CD8-positive, alpha-beta memory T cell (primary cell): Measurements from ENCODE around the gene U2AF1. TPM values are rescaled to one million over a fixed set of nuclear protein-coding genes. Genes with fewer than 3 reads are reported as not detected.
"Not testable (repeated sequence)": the region's sequence is repeated elsewhere in the genome, so short reads cannot be mapped to it uniquely, and the experiment has no call there.

Source experiments
- CTCF ChIA-PET: fragments of 350-600 bp; sonication (Branson Sonifier 250); formaldehyde crosslinking; loops from one replicate; lab custom pipeline; 2021; ENCODE audit warnings: antibody characterized with exemption; lab: Charles Lee
- POLR2A ChIA-PET: fragments of 350-600 bp; sonication (Branson Sonifier 250); formaldehyde crosslinking; loops from one replicate; lab custom pipeline; 2021; ENCODE audit warnings: antibody characterized with exemption; lab: Charles Lee
- DNase-seq, 5 donors: peaks; one replicate each; pipeline versions ENCODE4 v3.0.0 to v3.0.0-alpha.2; 2020 to 2022; ENCODE audit warnings: mixed read lengths in 1 of 5
- H3K27ac ChIP-seq: one replicate; pipeline ENCODE4 v1.7.0; 2013; ENCODE audit warnings: low read depth, mild to moderate bottlenecking, low read length, moderate library complexity
- H3K27me3 ChIP-seq: 2 replicates; pipeline ENCODE4 v1.7.0; 2013; ENCODE audit warnings: low read length, mild to moderate bottlenecking; ENCODE audit not compliant: insufficient read depth, poor library complexity, severe bottlenecking
- H3K36me3 ChIP-seq: 2 replicates; pipeline ENCODE4 v1.7.0; 2013; ENCODE audit warnings: mild to moderate bottlenecking, low read length, moderate library complexity; ENCODE audit not compliant: insufficient read depth
- H3K4me1 ChIP-seq: 2 replicates; pipeline ENCODE4 v1.7.0; 2013; ENCODE audit warnings: mild to moderate bottlenecking, low read length, moderate library complexity; ENCODE audit not compliant: insufficient read depth
- H3K4me3 ChIP-seq: 2 replicates; pipeline ENCODE4 v1.7.0; 2013; ENCODE audit warnings: mild to moderate bottlenecking, low read length
- H3K9me3 ChIP-seq: 2 replicates; pipeline ENCODE4 v1.7.0; 2013; ENCODE audit warnings: mild to moderate bottlenecking, low read length
- H3K27ac Mint-ChIP-seq, 8 donors: one replicate each; pipeline ENCODE4 v1.8.0; 2020 to 2021; ENCODE audit warnings: mixed read lengths in 8 of 8, mild to moderate bottlenecking in 6 of 8, inconsistent platforms in 3 of 8, moderate library complexity in 3 of 8
- H3K27me3 Mint-ChIP-seq, 2 donors: one replicate each; pipeline ENCODE4 v1.8.0; 2020 to 2021; ENCODE audit warnings: mixed read lengths in 2 of 2, mild to moderate bottlenecking in 1 of 2, moderate library complexity in 1 of 2
- H3K36me3 Mint-ChIP-seq, 3 donors: one replicate each; pipeline ENCODE4 v1.8.0; 2020 to 2021; ENCODE audit warnings: mixed read lengths in 3 of 3, inconsistent platforms in 1 of 3, mild to moderate bottlenecking in 1 of 3
- H3K4me1 Mint-ChIP-seq, 3 donors: one replicate each; pipeline ENCODE4 v1.8.0; 2020 to 2021; ENCODE audit warnings: mixed read lengths in 3 of 3, inconsistent platforms in 1 of 3, mild to moderate bottlenecking in 1 of 3
- H3K4me3 Mint-ChIP-seq, 7 donors: one replicate each; pipeline ENCODE4 v1.8.0; 2020 to 2021; ENCODE audit warnings: mixed read lengths in 7 of 7, mild to moderate bottlenecking in 6 of 7, moderate library complexity in 4 of 7, inconsistent platforms in 2 of 7
- H3K9me3 Mint-ChIP-seq, 5 donors: one replicate each; pipeline ENCODE4 v1.8.0; 2020 to 2022; ENCODE audit warnings: mixed read lengths in 5 of 5, mild to moderate bottlenecking in 3 of 5, moderate library complexity in 2 of 5, inconsistent platforms in 1 of 5
- polyA plus RNA-seq: library from polyadenylated mRNA; unstranded; fragments of 300-500 nt; fragmentation: Illumina TruSeq; gene quantifications from one replicate; pipeline ENCODE4 v1.2.3, GENCODE V29; 2021
- total RNA-seq, 2 experiments: library from RNA; stranded (reverse); gene quantifications; one replicate each; pipeline ENCODE4 v1.2.3, GENCODE V29; 2021

U2AF1 gene
- total and polyA plus RNA-seq, 3 experiments from 2014 or later, result 15.0 to 58.0 (median 16.3) TPM

DNA sequence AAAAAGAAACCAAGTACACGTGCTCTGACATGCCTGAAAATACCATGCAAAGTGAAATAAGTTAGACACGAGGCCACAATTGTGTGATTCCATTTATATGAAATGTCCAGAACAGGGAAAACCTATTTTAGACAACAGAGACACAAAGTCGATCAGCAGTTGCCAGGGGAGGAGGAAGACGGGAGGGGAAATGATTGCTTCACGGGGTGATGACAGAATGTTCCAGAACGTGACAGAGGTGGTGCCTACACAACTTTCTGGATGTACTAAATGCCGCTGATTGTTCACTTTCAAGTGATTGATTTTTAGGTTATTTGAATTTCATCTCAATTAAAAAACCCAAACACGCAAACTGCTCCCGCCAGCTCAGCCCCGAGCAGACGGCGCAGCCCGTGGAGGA is 54.3 kb downstream of the U2AF1 start:
- not testable (repeated sequence) for H3K27me3 ChIP-seq, H3K4me1 ChIP-seq

GRCh38 chr21:43045876-43046821 is 61.2 kb downstream of the U2AF1 start:
- H3K4me1 ChIP-seq, H3K4me3 ChIP-seq, H3K36me3 Mint-ChIP-seq, CTCF ChIA-PET, H3K27ac ChIP-seq, POLR2A ChIA-PET, H3K36me3 ChIP-seq, DNase-seq, H3K27me3 ChIP-seq, H3K4me1 Mint-ChIP-seq, H3K9me3 Mint-ChIP-seq, H3K9me3 ChIP-seq, H3K27me3 Mint-ChIP-seq: not testable (repeated sequence)
- H3K27ac Mint-ChIP-seq, result peak overlapping the region in 1 of 8 donors; percentile 91
- peak overlapping the region in 2 of 7 donors; percentile 23 for H3K4me3 Mint-ChIP-seq

More for the DNA sequence above, 54.3 kb downstream of the U2AF1 start:
- POLR2A ChIA-PET, H3K27ac Mint-ChIP-seq, DNase-seq, CTCF ChIA-PET, H3K9me3 Mint-ChIP-seq, H3K36me3 ChIP-seq, H3K27me3 Mint-ChIP-seq, H3K36me3 Mint-ChIP-seq, H3K4me3 ChIP-seq, H3K9me3 ChIP-seq, H3K4me1 Mint-ChIP-seq, H3K4me3 Mint-ChIP-seq, H3K27ac ChIP-seq: not testable (repeated sequence)

DNA sequence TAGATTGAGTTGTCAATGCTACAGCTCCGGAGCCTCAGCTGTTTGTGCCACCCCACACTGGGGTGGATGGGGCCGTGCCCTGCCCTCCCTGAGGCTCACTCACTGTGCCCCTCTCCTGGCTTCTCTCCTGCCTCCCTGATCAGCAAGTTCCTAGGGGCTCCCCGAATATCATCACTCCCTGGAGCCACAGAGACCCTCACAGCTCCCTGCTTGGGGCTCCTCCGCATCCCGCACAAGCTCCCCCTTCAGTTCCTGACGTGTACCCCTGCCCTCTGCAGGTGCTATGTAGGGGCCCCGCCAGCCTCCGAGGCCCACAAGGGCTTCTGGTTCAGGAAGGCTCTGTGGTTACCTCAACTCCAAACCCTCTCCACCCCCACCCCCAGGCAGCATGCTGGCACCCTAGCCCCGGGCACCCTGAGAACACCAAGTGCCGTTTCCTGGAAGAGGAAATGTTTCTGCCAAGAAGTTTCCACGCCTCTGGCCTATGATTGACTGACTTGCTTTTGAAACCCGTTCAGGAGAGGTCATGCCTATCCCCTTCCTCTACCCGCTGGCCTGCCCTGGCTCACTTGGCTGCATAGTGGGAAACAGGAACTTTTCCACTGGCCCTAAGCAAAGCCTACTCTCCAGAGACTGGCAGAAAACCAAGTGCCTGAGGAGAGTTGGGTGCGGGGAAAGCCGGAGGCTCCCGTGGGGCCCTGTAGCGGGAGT is 62.0 kb downstream of the U2AF1 start:
- H3K27me3 Mint-ChIP-seq, H3K27me3 ChIP-seq, CTCF ChIA-PET, POLR2A ChIA-PET, H3K36me3 Mint-ChIP-seq, H3K4me1 ChIP-seq, H3K4me3 ChIP-seq, H3K36me3 ChIP-seq, H3K27ac ChIP-seq, H3K4me1 Mint-ChIP-seq, H3K9me3 Mint-ChIP-seq, H3K9me3 ChIP-seq: not testable (repeated sequence)
- Mint-ChIP-seq H3K27ac (peak overlapping the region in 6 of 8 donors; percentile 69 to 92 (median 76)), H3K4me3 (peak overlapping the region in 4 of 7 donors; percentile 57 to 78 (median 69))
- peak in 1 of 5 donors; percentile 17 for DNase-seq

GRCh38 chr21:43044547-43044946 is 62.8 kb downstream of the U2AF1 start:
- H3K4me3 ChIP-seq, H3K4me3 Mint-ChIP-seq, H3K9me3 ChIP-seq, H3K36me3 ChIP-seq, H3K36me3 Mint-ChIP-seq, POLR2A ChIA-PET, H3K9me3 Mint-ChIP-seq, H3K27me3 ChIP-seq, H3K4me1 Mint-ChIP-seq, H3K27ac ChIP-seq, H3K27me3 Mint-ChIP-seq, DNase-seq, H3K4me1 ChIP-seq, CTCF ChIA-PET, H3K27ac Mint-ChIP-seq: not testable (repeated sequence)

GRCh38 chr21:43043291-43043690 is 64.1 kb downstream of the U2AF1 start:
- H3K36me3 ChIP-seq, H3K27me3 ChIP-seq, H3K36me3 Mint-ChIP-seq, H3K4me1 ChIP-seq, H3K27me3 Mint-ChIP-seq, H3K9me3 Mint-ChIP-seq, H3K27ac ChIP-seq, CTCF ChIA-PET, H3K4me3 Mint-ChIP-seq, H3K9me3 ChIP-seq, DNase-seq, H3K4me3 ChIP-seq, H3K4me1 Mint-ChIP-seq, POLR2A ChIA-PET: not testable (repeated sequence)
- peak overlapping the region in 2 of 8 donors; percentile 31 to 75 for H3K27ac Mint-ChIP-seq

Other genes starting within 250 kb of the U2AF1 start
- gene WDR4, start 228.0 kb downstream of the U2AF1 start, total RNA-seq, result 10 to 100 TPM; 53.7 to 54.9 TPM
- gene WDR4, start 228.0 kb downstream of the U2AF1 start, polyA plus RNA-seq, result 8.0 TPM
- 10 to 100 TPM; 36.6 to 36.8 TPM for gene NDUFV3, start 214.3 kb downstream of the U2AF1 start, total RNA-seq
- gene NDUFV3, start 214.3 kb downstream of the U2AF1 start, polyA plus RNA-seq, result 20.3 TPM
- gene ERVH48-1, start 181.9 kb downstream of the U2AF1 start, total RNA-seq, result not detected
- not detected for gene ERVH48-1, start 181.9 kb downstream of the U2AF1 start, polyA plus RNA-seq
- gene PKNOX1, start 133.0 kb downstream of the U2AF1 start, total RNA-seq, result 10 to 100 TPM; 22.8 to 22.9 TPM
- 18.6 TPM for gene PKNOX1, start 133.0 kb downstream of the U2AF1 start, polyA plus RNA-seq
- gene CBS, start 31.7 kb downstream of the U2AF1 start, total RNA-seq, result 1 to 10 TPM; 3.7 to 5.5 TPM
- gene CBS, start 31.7 kb downstream of the U2AF1 start, polyA plus RNA-seq, result not detected
- gene CRYAA, start 61.4 kb upstream of the U2AF1 start, total RNA-seq, result not detected
- not detected for gene CRYAA, start 61.4 kb upstream of the U2AF1 start, polyA plus RNA-seq